ENCODE data around the gene PATJ.

GRCh38 chr1:61892977-61893376, 150.7 kb downstream of the PATJ start:
- no peak for TF ChIP-seq CTCF (IDR thresholded peaks at IDR 0.05)
- no peak for TF ChIP-seq EZH2 (IDR thresholded peaks at IDR 0.05; ENCODE audit: borderline replicate concordance, insufficient read depth, low read depth, low read length, poor library complexity, severe bottlenecking)
